GM18502 (cell line): ENCODE measurements around the gene FAM204A.

Experiments
- ATAC-seq: cut with Tn5 transposase; IDR thresholded peaks from one replicate; pipeline ENCODE4 v1.9.1; 2021; ENCODE audit warnings: mild to moderate bottlenecking; ENCODE audit not compliant: unreplicated experiment, poor library complexity

The FAM204A gene

DNA sequence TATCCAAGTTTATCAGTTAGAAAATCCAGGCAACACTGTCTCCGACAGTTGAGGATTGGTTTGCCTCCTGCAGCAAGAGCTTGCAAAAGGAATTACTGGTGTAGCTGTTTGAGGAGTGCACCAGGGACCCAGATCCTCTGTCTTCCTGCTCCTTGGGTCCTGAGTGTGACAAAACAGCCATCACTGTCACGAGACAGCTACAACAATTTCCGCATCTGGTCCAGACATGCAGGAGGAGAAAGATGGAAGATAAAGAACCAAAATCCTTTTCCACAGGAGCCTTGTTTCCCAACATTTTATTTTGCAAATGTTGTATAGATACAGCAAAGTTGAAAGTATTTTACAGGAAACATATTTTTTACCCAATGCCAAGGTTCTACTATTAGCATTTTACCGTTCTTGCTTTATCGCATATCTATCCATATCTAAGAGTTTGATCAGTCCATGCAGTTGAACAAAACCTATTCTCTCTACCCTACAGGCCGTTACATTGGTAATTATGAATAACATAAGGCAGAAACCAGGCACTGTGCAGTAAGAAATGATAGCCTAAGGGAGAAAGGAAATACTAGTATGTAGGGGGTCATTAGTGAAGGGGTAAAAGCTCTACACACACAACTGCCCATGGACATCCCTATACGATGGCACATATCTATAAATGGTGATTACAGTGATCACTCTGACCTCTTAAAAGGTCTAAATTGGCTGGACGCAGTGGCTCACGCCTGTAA is 54.9 kb downstream of the FAM204A start:
- no peak for ATAC-seq

DNA sequence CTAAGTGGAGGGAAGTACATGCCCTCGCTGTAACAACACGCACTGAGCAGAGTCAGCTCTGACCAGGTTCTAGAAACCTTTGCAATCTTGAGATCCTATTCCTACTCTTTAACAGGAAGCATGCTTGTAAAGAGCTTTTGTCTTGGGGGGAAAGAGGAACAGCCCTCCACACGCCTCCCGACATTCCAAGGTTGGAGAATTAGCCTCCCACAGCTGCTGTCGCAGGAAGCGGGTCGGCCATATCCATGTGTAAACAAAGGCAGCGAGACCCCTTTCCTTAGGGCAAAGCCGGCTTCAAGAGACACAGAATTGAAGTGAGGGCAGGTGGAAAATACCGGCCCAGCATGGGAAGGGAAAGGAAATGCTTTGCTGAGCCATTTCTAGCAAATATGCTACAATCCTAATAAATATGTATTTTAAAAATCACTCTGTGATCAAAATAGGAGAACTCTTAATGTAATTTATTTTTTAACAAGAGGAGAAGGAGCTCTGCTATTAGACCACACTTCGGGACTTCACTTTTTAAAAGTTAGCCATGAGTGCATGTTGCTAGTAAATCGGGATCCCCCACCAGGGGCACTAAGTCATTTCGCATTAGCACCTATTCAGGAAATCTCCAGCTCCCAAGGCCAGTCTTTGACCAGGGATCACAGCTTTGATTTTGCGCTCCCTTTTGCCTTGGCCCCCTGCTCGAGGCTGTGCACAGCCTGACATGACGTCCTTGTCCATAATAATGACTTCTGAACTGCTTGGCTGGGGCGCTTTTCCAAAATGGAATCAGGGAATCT is 55.9 kb downstream of the FAM204A start:
- no peak for ATAC-seq

DNA sequence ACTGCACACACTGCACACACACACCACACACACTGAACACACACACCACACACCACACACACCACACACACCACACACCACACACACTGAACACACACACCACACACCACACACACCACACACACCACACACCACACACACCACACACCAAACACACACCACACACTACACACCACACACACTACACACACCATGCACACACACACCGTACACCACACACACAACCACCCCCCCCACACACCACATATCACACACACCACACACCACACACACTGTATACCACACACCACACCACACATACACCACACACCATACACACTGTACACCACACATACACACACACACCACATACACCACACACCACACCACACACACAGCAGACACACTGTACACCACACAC is 59.5 kb downstream of the FAM204A start:
- ATAC-seq, result no peak

DNA sequence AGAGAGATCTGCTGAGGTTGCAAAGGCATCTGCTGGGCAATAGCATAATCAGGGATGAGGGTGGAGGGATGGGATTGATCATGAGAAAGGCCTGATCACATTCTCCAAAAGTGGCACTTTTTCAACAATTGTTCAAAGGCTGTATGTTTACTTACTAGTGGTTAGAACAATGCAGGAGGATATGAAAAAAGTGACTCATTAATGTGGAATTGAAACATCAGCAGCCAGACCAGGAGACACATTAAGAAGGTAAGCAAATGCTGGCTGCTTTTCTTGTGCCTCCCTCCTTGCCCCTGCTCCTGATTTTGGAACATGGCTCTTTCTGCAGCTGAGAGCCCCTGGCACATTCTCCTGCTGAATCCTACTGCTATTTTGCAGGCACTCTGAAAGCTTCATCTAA is 63.5 kb downstream of the FAM204A start:
- ATAC-seq, result no peak

DNA sequence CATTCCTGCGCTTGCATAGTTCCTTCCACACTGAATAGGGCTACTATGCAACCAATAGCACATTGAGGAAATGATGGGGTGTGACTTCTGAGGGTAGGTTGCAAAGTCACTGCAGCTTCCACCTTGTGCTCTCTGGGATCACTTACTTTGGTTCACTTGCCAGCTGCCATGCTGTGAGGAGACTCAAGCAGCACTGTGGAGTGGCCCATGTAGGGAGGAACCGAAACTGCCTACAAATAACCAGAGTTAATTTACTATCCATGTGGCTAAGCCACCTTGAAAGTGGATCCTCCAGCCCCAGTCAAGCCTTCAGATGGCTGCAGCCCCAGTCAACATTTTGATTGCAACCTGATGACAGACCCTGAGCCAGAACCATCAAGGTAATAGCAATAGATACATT is 64.3 kb downstream of the FAM204A start:
- no peak for ATAC-seq

DNA sequence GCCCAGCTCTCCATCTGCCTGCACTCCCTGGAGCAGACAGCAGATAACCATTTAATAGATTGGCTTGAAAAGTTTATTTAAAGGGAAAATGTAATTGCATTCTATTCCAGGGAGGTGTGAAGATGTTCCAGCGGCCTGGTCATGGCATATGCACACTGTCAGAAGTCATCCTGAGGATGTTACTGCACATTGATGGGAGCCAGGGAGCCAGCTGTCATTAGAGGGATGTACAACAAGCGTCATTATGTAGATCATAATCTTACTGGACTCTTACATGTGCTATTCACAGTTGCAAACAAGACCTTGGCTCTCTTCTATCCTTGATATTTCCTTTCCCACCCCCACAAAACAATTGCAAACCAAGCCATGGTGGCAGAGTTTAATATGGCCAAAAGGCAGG is 65.4 kb downstream of the FAM204A start:
- no peak for ATAC-seq

DNA sequence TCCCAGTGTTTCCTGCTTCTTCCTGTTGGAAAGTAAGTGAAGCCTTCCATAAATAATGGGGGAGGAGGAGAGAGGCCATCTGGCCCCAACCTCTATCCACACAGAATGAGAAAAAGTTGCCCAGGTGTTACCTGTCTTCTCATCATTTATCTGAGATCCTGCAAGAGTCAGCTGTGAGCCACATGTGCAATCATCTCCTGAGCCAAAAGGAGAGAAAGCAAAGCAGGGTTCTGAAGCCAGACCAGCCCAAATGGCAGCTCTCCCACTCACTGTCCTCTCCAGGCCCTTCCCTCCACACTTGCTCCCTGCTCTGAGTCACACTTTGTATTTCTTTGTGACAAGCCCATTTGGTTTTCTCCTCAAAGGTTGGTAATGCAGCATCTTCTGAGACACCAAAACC is 65.9 kb downstream of the FAM204A start:
- no peak for ATAC-seq

DNA sequence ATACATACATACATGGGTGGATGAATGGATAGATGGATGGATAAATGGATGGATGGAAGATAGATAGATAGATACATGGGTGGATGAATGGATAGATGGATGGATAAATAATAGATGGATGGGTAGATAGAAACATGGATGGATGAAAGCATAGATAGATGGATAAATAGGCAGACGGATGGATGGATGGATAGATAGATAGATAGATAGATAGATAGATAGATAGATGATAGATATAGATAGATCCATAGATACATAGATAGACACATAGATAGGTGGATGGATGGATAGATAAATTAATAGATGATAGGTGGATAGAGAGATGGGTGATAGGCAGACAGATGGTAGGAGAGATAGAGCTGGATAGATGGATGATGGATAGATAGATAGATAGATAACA is 68.5 kb downstream of the FAM204A start:
- ATAC-seq, result no peak

DNA sequence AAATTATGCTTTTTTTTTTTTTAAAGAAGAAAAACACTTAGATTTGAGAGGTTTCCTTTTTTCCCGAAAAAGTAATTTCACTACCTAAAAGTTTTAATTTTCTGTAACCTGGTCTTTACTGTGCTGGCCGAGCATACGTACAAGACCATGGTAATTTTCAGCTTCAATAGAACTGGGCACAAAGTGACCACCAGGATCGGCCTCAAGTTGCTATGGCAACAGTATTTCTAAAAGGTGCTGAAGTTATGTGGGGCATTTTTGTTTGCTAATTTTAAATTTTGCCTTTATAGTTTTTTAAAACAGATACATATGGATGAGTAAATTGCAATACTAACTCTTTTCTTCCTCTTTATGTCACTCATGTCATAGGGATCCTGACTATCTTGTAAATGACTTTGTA is 69.4 kb downstream of the FAM204A start:
- ATAC-seq, result no peak

DNA sequence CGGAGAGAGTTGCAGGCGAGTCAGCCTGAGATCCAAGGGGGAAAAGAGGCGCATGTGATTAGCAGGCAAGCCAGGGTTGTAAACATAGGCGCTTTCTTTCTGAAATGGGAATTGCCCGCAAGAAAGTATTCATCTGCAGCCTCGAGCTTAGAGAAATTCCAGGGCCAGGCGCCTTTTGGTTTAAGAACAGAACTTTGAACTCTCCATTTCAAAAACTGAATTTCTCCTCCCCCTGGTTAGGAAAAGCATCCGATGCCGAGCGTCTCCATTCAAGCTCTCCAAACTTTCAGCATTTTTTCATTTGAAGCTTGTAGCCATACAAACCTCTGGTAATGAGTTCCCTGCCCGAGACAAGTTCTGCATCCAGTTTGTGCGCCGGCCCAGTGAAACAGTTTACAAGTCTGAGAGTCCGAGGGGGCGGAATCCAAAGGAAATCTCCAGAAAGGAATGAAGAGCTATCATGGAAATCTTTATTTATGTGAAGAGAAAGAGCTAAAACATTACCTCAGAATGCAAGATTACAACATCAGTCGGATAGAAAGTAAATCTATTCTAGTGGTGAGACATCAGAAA is 69.9 kb downstream of the FAM204A start:
- ATAC-seq, result no peak

DNA sequence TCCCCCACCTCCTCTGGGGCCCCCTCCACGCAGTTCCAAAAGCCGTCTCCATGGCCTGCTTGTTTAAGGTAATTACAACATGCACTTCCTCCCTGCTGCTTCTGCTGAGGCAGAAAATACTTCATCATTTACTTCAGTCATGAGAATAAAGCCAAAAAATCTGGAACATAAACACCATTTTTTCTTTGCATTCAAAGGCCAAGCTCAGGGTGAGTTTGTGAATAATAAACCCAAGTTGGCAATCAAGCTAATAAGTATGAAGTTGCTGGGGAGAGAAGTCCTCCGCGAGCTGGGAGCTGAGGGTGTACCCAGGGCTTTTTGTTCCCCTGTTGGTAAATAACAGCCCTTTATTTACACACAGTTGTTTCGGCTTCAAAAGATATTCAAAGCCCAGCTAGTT is 70.5 kb downstream of the FAM204A start:
- ATAC-seq, result no peak

DNA sequence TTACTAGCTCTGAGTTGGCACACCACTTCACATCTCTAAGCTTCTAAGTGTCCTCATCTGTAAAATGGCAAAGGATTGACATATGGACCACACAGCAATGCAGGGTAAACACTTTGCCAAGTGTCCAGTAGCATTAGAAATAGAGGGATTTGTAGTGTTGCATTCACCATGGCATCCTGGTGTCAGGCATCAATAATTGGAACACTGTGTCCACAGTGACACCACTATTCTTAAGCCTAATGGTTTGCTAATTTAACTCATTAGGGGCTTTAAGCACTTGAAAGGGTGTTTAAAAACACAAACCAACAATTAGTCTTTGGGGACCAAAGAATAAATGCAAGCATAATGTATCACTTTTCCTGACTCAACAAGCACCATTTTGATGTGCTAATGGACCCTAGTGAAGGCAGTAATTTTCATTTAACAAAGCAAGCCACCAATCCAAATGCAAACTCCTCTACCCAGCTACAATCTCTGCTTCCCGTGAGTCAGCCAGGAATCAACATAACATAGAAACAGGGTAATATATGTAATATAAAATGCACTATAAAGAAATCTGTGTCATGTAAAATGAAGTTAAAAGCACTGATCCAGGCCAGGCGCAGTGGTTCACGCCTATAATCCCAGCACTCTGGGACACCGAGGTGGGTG is 75.9 kb downstream of the FAM204A start:
- no peak for ATAC-seq

DNA sequence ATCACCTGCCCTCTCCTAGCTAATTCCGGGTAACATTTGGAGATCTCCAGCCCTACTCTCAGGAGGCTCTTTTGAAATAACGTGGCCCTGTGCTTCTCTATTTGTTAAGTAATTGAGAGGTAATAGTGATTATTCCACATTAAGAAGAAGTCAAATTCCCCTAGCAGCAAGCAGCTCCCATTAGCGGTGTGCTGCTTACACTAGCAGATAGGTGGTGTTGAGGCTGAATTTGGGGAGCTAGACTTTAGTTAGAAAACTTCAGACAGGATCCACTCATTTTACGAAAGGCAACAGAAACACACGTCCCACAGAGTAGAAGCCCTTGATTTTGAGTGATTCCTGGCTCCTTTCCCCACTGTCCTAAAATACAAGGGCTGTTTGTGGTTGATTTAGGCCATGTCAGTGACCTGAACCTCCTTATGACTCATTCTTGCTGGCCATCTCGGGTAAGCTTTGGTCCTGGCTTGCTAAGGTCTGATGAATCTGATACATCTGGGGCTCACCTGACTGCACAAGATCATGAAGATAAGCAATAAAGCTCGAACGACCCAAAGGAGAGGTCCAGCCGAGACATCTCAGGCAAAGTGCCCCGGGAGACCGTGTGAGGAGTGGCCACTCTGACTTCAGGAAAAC is 77.2 kb downstream of the FAM204A start:
- no peak for ATAC-seq

DNA sequence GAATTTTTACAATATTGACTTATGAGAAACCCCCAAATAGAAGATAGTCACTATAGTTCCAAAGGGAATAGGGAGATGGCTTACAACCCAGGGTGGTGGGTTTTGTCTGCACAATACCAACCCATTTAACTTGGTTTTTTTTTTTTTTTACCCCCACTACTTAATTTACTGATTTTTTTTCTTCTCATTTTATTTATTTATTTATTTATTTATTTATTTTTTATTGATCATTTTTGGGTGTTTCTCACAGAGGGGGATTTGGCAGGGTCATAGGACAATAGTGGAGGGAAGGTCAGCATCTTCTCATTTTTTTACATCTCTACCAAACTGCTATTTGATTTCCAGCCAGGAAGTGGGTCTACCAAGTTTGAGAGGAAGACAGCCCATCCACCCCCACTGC is 77.9 kb downstream of the FAM204A start:
- ATAC-seq, result no peak

DNA sequence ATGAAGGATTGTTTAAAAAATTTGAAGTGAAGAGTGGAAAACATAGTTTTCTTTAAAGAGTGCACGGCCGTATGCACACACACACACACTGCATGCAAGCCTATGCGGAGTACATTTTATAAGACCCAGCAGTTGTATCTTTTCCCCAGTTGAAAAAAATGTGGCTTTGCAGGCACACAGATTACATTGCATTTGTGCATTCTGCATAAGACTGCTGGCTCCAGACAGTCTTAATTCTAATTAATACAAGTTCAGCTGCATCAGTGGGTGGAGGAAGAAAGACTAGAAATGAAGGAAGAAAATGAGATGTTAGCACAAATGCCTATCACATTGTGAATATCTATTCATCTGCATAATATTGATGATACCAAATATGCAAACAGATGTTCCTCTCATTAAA is 79.6 kb downstream of the FAM204A start:
- ATAC-seq, result no peak

DNA sequence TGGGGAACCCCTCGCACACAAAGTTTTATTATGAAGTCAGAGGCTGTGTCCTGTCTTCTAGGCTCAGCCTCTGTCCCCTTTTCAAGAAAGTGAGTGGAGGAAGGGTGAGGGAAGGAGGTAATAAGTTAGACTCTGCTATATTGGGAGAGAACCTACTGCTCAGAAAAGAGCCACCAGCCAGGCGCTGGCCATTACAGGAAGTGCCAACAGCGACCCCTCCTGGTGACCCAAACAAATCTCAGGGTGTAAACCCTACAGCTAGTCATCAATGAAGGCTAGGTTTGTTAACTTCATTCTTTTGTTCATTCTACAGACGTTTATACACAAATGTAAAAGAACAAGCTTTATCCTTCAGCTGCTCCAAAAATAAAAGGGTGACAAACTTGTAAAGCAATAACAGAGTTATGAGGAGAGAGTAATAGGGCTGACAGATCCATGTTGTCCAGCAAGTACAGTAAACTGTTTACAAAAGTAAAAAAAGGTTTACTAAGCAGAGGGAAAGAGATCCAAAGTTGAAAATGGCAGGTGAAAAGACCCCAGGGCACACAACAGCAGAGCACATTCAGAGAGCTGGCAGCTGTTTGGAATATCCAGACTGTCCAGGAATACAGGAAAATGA is 82.7 kb downstream of the FAM204A start:
- ATAC-seq, result no peak

DNA sequence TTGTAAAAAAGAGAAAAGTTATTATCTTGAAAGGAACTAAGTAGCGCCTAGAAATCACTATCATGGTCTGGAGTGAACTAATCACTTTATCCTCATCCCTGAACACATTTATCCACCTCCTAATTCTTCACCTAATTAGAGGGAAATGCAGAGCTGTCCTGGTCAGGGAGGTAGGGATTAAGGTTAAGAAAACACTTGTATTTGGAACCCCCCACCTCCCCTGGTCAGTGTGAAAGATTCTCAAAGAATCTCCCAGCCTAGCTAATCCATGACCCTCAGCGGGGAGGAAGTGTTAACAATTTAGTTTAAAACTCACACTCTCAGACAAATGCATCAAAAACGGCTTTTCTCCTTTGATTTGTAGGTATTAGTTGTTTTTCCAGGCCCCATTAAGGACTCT is 83.8 kb downstream of the FAM204A start:
- ATAC-seq, result no peak

DNA sequence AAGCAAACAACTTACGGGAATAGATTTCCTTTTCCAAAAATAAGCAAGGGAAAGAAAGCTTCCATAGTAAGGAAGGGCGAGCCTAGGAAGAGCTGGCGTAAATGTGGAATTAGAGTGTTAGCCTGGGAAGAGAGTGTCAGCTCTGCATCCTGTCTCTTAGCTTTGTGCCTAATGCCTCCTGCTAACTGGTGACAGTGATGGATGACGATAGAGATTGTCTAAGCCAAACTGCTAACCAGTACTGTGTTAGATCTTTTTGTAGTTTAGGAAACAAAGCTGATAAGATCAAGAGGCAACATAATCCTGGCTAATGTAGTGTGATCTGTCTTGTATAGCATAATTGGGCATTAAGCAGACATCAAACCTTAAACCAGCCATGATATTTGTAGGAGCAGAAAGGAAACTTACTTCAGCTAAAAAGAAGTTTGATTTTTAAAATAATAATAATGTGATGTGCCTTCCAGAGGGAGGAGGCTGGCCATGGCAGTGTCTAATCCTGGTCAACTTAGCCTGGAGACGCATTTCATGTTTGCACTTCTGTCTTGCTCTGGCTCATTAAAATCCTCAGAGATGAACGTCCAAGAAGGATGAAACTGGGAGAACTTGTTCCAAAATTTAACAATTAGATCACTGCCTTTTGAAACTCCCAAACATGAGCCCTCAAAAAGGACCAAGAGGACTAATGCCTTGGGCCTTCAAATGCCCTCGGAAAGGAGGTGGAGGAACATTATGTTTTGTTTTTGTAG is 85.1 kb downstream of the FAM204A start:
- no peak for ATAC-seq

DNA sequence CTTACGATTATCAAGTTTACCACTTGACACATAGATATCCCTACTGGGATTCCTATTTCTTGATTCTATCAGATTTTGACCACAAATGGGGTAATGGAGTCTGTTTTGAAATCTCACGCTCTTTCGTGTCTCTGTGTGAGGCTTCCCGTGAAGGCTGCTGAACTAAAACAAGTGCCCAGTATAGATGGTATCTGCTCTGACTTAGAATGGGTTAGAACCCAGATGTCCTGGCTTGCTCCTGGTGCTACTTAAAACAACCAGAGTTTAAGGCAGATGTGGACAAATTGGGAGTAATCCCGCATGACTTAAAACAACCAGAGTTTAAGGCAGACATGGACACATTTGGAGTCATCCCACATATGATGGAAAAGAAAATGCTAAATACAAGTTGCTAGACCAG is 85.9 kb downstream of the FAM204A start:
- ATAC-seq, result no peak

DNA sequence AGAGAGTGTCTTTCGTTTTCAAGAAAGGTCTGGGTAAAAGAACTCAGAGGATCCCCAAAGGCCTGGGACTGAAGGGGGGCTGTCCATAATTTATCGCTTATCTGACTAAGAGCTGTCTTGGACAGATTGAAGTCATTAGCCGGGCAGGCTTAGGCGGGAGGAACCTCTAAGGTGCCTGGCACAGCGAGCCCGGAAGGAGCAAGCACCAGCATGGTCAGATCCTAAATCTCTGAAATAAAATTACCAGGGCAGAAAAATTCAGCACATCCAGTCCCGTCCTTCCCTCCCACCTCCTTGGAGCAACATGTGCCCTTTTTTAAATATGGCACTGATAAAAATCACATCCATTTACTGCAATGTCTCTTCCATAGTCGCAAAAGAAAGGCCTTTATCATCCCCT is 86.8 kb downstream of the FAM204A start:
- ATAC-seq, result no peak
